ENCODE measurements around the gene CXCL8.

- no peak for TF ChIP-seq CTCF (IDR thresholded peaks at IDR 0.05; ENCODE audit: control extremely low read depth in 1 of 3, insufficient read depth in 1 of 3, low read depth in 1 of 3, low read length in 3 of 3)
- TF ChIP-seq ATF2 (IDR thresholded peaks at IDR 0.05; ENCODE audit: low read length): no peak
- no peak for TF ChIP-seq POLR2AphosphoS5 (IDR thresholded peaks at IDR 0.05; ENCODE audit: low read depth, low read length)
Observed at GRCh38 chr4:73706811-73707210, 33.6 kb upstream of the CXCL8 start.

Measured in H1 (cell line).